Adipocyte (in vitro differentiated cells): ENCODE measurements around the gene TNFRSF1B.
A peak's percentile ranks its signal among the peaks of the same experiment; 100 is the strongest.

Experiments used
- DNase-seq: peaks from one replicate; pipeline ENCODE4 v3.0.0-alpha.2; 2015; ENCODE audit warnings: low read depth
- H3K27me3 ChIP-seq: replicated peaks from 2 replicates; pipeline ENCODE4 v1.7.0; 2013; ENCODE audit warnings: mild to moderate bottlenecking, low read length, moderate library complexity; ENCODE audit not compliant: control insufficient read depth, insufficient read depth
- H3K36me3 ChIP-seq: 2 replicates; pipeline ENCODE4 v1.7.0; 2013; ENCODE audit warnings: low read length, mild to moderate bottlenecking, moderate library complexity; ENCODE audit not compliant: control insufficient read depth, insufficient read depth, severe bottlenecking
- H3K4me1 ChIP-seq: 2 replicates; pipeline ENCODE4 v1.7.0; 2013; ENCODE audit warnings: mild to moderate bottlenecking, low read length, moderate library complexity; ENCODE audit not compliant: control insufficient read depth, insufficient read depth
- H3K4me3 ChIP-seq: 2 replicates; pipeline ENCODE4 v1.7.0; 2013; ENCODE audit warnings: mild to moderate bottlenecking, low read length, moderate library complexity
- H3K9ac ChIP-seq: 2 replicates; pipeline ENCODE4 v1.7.0; 2013; ENCODE audit warnings: mild to moderate bottlenecking, low read length, moderate library complexity
- H3K9me3 ChIP-seq: 2 replicates; pipeline ENCODE4 v1.7.0; 2013; ENCODE audit warnings: mild to moderate bottlenecking, low read length, moderate library complexity; ENCODE audit not compliant: control insufficient read depth

TNFRSF1B gene

GRCh38 chr1:12143631-12144155, 23.1 kb upstream of the TNFRSF1B start:
- Histone ChIP-seq H3K9me3 (no peaks in the 10 kb centered on the region), H3K4me3 (no peak overlapping the region), H3K27me3 (no peaks in the 10 kb centered on the region), H3K36me3 (no peaks in the 10 kb centered on the region), H3K4me1 (peaks cover 17% of the 10 kb centered on the region), H3K9ac (no peak overlapping the region)
- DNase-seq: peak; percentile 96

GRCh38 chr1:12144236-12144635, 22.6 kb upstream of the TNFRSF1B start:
- H3K9ac ChIP-seq: no peak overlapping the region
- H3K4me1 ChIP-seq: peaks cover 17% of the 10 kb centered on the region
- no peaks in the 10 kb centered on the region for H3K36me3 ChIP-seq
- H3K4me3 ChIP-seq: no peak overlapping the region
- no peaks in the 10 kb centered on the region for H3K27me3 ChIP-seq
- no peak for DNase-seq
- H3K9me3 ChIP-seq: peaks cover 1% of the 10 kb centered on the region

- Histone ChIP-seq H3K27me3 (no peaks in the 10 kb centered on the region), H3K9me3 (peaks cover 9% of the 10 kb centered on the region), H3K4me3 (no peak overlapping the region), H3K4me1 (peaks cover 17% of the 10 kb centered on the region), H3K36me3 (no peaks in the 10 kb centered on the region), H3K9ac (no peak overlapping the region)
- DNase-seq: no peak
Observed at GRCh38 chr1:12144969-12145368, 21.8 kb upstream of the TNFRSF1B start.

- Histone ChIP-seq H3K4me3 (no peak overlapping the region), H3K9me3 (peaks cover 9% of the 10 kb centered on the region), H3K36me3 (no peaks in the 10 kb centered on the region), H3K9ac (no peak overlapping the region), H3K4me1 (peaks cover 17% of the 10 kb centered on the region), H3K27me3 (no peaks in the 10 kb centered on the region)
- no peak for DNase-seq
Observed at GRCh38 chr1:12145616-12146342, 21.0 kb upstream of the TNFRSF1B start.

GRCh38 chr1:12146343-12147112, 20.3 kb upstream of the TNFRSF1B start:
- no peak overlapping the region for H3K4me3 ChIP-seq
- no peak overlapping the region for H3K9ac ChIP-seq
- H3K36me3 ChIP-seq: no peaks in the 10 kb centered on the region
- H3K27me3 ChIP-seq: no peaks in the 10 kb centered on the region
- peaks cover 9% of the 10 kb centered on the region for H3K9me3 ChIP-seq
- H3K4me1 ChIP-seq: peaks cover 17% of the 10 kb centered on the region
- DNase-seq: no peak

- peaks cover 17% of the 10 kb centered on the region for H3K4me1 ChIP-seq
- H3K9ac ChIP-seq: no peak overlapping the region
- no peak overlapping the region for H3K4me3 ChIP-seq
- no peaks in the 10 kb centered on the region for H3K36me3 ChIP-seq
- peaks cover 9% of the 10 kb centered on the region for H3K9me3 ChIP-seq
- no peak for DNase-seq
- H3K27me3 ChIP-seq: no peaks in the 10 kb centered on the region
Observed at GRCh38 chr1:12147201-12147701, 19.5 kb upstream of the TNFRSF1B start.

- Histone ChIP-seq H3K36me3 (no peaks in the 10 kb centered on the region), H3K9me3 (peaks cover 9% of the 10 kb centered on the region), H3K9ac (no peak overlapping the region), H3K27me3 (no peaks in the 10 kb centered on the region), H3K4me3 (no peak overlapping the region), H3K4me1 (peaks cover 17% of the 10 kb centered on the region)
- no peak for DNase-seq
Observed at GRCh38 chr1:12148160-12148957, 18.4 kb upstream of the TNFRSF1B start.

GRCh38 chr1:12148958-12149790, 17.6 kb upstream of the TNFRSF1B start:
- Histone ChIP-seq H3K4me3 (no peak overlapping the region), H3K36me3 (no peaks in the 10 kb centered on the region), H3K4me1 (peaks cover 17% of the 10 kb centered on the region), H3K27me3 (no peaks in the 10 kb centered on the region), H3K9me3 (peaks cover 9% of the 10 kb centered on the region), H3K9ac (no peak overlapping the region)
- DNase-seq: no peak

GRCh38 chr1:12149791-12150175, 17.0 kb upstream of the TNFRSF1B start:
- DNase-seq: no peak
- H3K36me3 ChIP-seq: no peaks in the 10 kb centered on the region
- H3K27me3 ChIP-seq: no peaks in the 10 kb centered on the region
- H3K9ac ChIP-seq: no peak overlapping the region
- peaks cover 9% of the 10 kb centered on the region for H3K9me3 ChIP-seq
- peaks cover 16% of the 10 kb centered on the region for H3K4me1 ChIP-seq
- H3K4me3 ChIP-seq: no peak overlapping the region

- no peak for DNase-seq
- no peaks in the 10 kb centered on the region for H3K27me3 ChIP-seq
- no peak overlapping the region for H3K9ac ChIP-seq
- peaks cover 16% of the 10 kb centered on the region for H3K4me1 ChIP-seq
- no peaks in the 10 kb centered on the region for H3K36me3 ChIP-seq
- H3K9me3 ChIP-seq: peaks cover 9% of the 10 kb centered on the region
- no peak overlapping the region for H3K4me3 ChIP-seq
Observed at GRCh38 chr1:12150456-12151200, 16.2 kb upstream of the TNFRSF1B start.
